Fibroblast of villous mesenchyme (primary cell): Measurements from ENCODE around the gene IL17RB. TPM values are rescaled to one million over a fixed set of nuclear protein-coding genes. Genes with fewer than 3 reads are reported as not detected.

Experiments
- DNase-seq: peaks from one replicate; pipeline ENCODE4 v3.0.0-alpha.2; 2010; ENCODE audit warnings: low read depth
- H3K4me3 ChIP-seq: 2 replicates; pipeline ENCODE4 v1.5.1; 2011; ENCODE audit warnings: low read depth, mild to moderate bottlenecking, low read length
- CTCF ChIP-seq: IDR thresholded peaks from 2 replicates; pipeline ENCODE4 v1.5.1; 2012; ENCODE audit warnings: low read depth, mild to moderate bottlenecking, low read length; ENCODE audit not compliant: insufficient read depth
- total RNA-seq: library from RNA; depleted of rRNA; stranded (reverse); fragments of >200 nt; gene quantifications from 2 replicates; pipeline ENCODE4 v1.2.3, GENCODE V29; 2012

The IL17RB gene
- total RNA-seq, 1 donor, result 0.43 TPM

GRCh38 chr3:53818221-53819162 lies 27.9 kb upstream of the IL17RB start:
- H3K4me3 ChIP-seq, result no peak overlapping the region
- DNase-seq, result no peak
- no peak for TF ChIP-seq CTCF

- no peak for DNase-seq
- no peak for TF ChIP-seq CTCF
- no peak overlapping the region for H3K4me3 ChIP-seq
Measured at GRCh38 chr3:53819163-53819868, 27.1 kb upstream of the IL17RB start.

GRCh38 chr3:53820084-53820483 lies 26.3 kb upstream of the IL17RB start:
- TF ChIP-seq CTCF, result no peak
- no peak for DNase-seq
- no peak overlapping the region for H3K4me3 ChIP-seq

- TF ChIP-seq CTCF, result no peak
- no peak for DNase-seq
- no peak overlapping the region for H3K4me3 ChIP-seq
Measured at GRCh38 chr3:53820756-53821580, 25.4 kb upstream of the IL17RB start.

- no peak overlapping the region for H3K4me3 ChIP-seq
- no peak for DNase-seq
- no peak for TF ChIP-seq CTCF
Measured at GRCh38 chr3:53821631-53822121, 24.7 kb upstream of the IL17RB start.

GRCh38 chr3:53822331-53822741 lies 24.0 kb upstream of the IL17RB start:
- no peak overlapping the region for H3K4me3 ChIP-seq
- DNase-seq, result no peak
- no peak for TF ChIP-seq CTCF
